ENCODE results near the gene PLK2. TPM values are rescaled to one million over a fixed set of nuclear protein-coding genes. Genes with fewer than 3 reads are reported as not detected.

PLK2 gene
- 100 to 1,000 TPM in 2 of 4 donors, 10 to 100 TPM in 2; 27.2 to 126 (median 90.9) TPM for total RNA-seq

DNA sequence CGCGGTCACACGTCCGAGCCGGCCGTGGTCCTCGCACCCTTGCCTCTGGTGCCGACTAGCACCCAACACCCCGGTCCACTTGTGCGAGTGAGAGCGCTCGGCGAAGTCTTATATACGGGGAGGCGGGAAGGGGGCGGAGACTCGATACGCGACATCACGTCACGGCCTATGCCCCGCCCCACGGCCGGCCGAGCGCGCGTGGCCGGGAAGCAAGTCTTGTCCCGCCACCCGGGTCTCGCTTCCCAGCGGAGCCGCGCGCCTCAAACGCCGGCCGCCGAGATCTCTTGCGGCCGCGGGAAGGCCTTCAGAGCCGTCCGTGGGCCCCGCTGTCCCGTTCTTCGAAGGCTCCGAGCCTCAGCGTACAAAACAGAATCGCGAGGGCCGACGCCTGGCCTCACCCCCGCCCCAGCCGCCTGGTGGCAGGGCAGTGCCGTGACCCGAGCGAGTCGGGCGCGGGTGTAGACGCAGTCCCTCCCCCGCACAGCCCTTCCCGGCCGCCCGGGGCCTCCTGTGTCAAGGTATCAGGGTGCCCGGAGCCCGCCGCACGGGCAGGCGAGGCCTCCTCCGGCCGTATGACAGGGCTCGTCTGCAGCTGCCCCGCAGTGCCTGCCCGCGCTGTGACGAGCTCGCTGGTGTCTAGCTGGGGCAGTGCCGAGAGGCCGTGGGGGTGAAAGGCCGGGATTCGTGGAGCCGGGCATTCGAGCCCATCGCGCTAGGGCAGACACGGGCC, at the start of gene PLK2:
Gene PLK2, minus strand, starts transcription at position 85 of the 730 bp plus-strand sequence. CDS start 127 bp downstream, outside the sequence.
- TF ChIP-seq, protein P1, sequence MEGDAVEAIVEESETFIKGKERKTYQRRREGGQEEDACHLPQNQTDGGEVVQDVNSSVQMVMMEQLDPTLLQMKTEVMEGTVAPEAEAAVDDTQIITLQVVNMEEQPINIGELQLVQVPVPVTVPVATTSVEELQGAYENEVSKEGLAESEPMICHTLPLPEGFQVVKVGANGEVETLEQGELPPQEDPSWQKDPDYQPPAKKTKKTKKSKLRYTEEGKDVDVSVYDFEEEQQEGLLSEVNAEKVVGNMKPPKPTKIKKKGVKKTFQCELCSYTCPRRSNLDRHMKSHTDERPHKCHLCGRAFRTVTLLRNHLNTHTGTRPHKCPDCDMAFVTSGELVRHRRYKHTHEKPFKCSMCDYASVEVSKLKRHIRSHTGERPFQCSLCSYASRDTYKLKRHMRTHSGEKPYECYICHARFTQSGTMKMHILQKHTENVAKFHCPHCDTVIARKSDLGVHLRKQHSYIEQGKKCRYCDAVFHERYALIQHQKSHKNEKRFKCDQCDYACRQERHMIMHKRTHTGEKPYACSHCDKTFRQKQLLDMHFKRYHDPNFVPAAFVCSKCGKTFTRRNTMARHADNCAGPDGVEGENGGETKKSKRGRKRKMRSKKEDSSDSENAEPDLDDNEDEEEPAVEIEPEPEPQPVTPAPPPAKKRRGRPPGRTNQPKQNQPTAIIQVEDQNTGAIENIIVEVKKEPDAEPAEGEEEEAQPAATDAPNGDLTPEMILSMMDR (IDR thresholded peaks at IDR 0.05): no peak
- DNase-seq (ENCODE audit: low spot score): peak; percentile 97
- peak; percentile 87 for ATAC-seq (ENCODE audit: low FRiP score)

- no peak for DNase-seq (ENCODE audit: low spot score)
- TF ChIP-seq, protein P1 (IDR thresholded peaks at IDR 0.05): no peak
- ATAC-seq (ENCODE audit: low FRiP score): no peak
Observed at GRCh38 chr5:58507715-58508114, 47.8 kb upstream of the PLK2 start.

- no peak for ATAC-seq (ENCODE audit: low FRiP score)
- TF ChIP-seq, protein P1 (IDR thresholded peaks at IDR 0.05): no peak
- no peak for DNase-seq (ENCODE audit: low spot score)
Observed at GRCh38 chr5:58505971-58506640, 46.2 kb upstream of the PLK2 start.

DNA sequence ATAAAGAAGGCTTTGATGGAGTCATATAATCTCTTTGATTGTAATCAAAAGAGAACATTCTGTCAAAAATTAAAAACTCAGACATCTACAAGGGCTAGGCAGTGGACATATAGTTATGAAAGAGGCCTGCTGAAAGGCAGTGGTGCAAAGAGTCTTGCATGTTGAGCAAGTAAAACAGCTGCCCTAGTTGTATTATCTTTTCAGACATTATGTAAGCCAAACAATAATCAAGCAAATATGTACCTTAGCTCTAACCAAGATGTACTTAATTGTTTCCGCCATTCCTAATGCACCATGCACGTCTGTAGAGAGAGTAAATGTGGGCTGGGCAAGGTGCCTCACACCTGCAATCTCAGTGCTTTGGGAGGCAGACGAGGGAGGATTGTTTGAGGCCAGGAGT, 45.6 kb upstream of the PLK2 start:
- DNase-seq (ENCODE audit: low spot score): no peak
- ATAC-seq (ENCODE audit: low FRiP score): no peak
- TF ChIP-seq, protein P1 (IDR thresholded peaks at IDR 0.05): no peak

DNA sequence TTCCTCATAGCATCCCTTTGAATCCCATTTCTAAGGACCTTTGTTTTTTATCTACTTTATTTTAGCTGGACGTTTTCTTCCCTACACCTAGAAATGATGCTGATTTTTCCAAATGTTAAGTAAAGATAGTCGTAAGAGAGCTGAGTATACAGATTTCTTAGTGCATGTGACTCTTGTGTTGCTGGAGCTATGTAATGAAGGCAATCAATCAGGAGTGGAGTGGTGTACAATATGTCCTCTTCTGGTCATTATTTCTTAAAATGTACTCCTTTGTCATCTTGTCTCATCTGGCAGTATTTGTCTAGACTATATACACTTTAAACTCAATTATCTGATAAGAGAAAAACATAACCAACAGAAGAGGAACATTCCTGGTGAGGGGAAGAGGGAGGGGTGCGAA, 44.9 kb upstream of the PLK2 start:
- TF ChIP-seq, protein P1 (IDR thresholded peaks at IDR 0.05): no peak
- DNase-seq (ENCODE audit: low spot score) (no peak), ATAC-seq (ENCODE audit: low FRiP score) (no peak)

DNA sequence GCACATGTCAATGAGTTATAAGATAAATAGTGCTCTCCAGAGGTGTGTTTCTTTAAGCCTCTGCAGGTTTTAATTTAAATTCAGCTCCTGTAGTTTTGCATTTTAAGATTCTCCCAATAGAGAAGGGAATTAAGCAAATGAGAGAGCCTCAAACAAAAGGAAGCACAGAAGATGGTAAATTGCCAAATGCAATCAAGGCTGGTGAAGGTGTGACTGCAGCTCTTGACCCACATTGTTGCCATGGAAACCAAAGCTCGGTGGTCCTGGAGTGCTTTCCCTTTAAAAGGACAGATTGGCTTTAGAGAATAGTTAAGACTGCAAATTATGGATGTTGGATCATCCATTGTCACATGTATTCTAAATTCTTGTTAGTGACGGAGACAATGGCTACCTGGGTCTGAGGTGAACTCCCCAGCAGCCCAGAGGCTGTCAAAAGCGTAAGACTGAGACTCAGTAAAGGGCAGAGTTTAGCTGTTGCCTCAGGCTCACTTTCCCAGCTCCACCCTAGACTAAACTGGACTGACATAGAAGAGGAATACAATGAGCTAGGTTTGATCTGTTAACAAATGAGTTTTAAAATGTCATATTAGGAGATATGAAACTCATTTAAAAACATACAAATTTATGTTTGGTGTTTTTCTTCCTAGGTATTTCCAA, 43.6 kb upstream of the PLK2 start:
- TF ChIP-seq, protein P1 (IDR thresholded peaks at IDR 0.05): no peak

More for the DNA sequence above, 43.6 kb upstream of the PLK2 start:
- DNase-seq (ENCODE audit: low spot score) (no peak), ATAC-seq (ENCODE audit: low FRiP score) (no peak)

Measured in omental fat pad (tissue), 4 donors.